K562 (cell line): ENCODE results near the gene LRRC74B. TPM values are rescaled to one million over a fixed set of nuclear protein-coding genes. Genes with fewer than 3 reads are reported as not detected.
A peak's percentile ranks its signal among the peaks of the same experiment; 100 is the strongest.

Experiments used
- BRF2 ChIP-seq: IDR thresholded peaks from 3 replicates; pipeline ENCODE4 v1.6.1; 2011; ENCODE audit warnings: borderline replicate concordance, mild to moderate bottlenecking; ENCODE audit not compliant: insufficient read length, insufficient read depth
- DEAF1 ChIP-seq: fragments of 450-650 bp; formaldehyde crosslinking; IDR thresholded peaks from 2 replicates; pipeline ENCODE4 v1.4.0; 2020; ENCODE audit warnings: mild to moderate bottlenecking, moderate library complexity
- DLX4 ChIP-seq: fragments of 250-450 bp; sonication (Bioruptor Pico); IDR thresholded peaks from 2 replicates; pipeline ENCODE4 v1.6.1; 2021; ENCODE audit warnings: mild to moderate bottlenecking
- KLF16 ChIP-seq: IDR thresholded peaks from 2 replicates; pipeline ENCODE4 v1.6.1; 2016; ENCODE audit warnings: antibody characterized with exemption
- MCM2 ChIP-seq: fragments of 450-650 bp; IDR thresholded peaks from 2 replicates; pipeline ENCODE4 v1.6.1; 2017; ENCODE audit warnings: low read depth, mild to moderate bottlenecking
- NELFE ChIP-seq: IDR thresholded peaks from 2 replicates; pipeline ENCODE4 v1.6.1; 2011; ENCODE audit warnings: mild to moderate bottlenecking; ENCODE audit not compliant: insufficient read depth, insufficient read length
- PHTF2 ChIP-seq: fragments of 250-450 bp; sonication (Bioruptor Pico); IDR thresholded peaks from 2 replicates; pipeline ENCODE4 v1.5.0; 2021; ENCODE audit warnings: mild to moderate bottlenecking
- XRCC4 ChIP-seq: IDR thresholded peaks from one replicate; pipeline ENCODE4 v1.6.1; 2011; ENCODE audit not compliant: insufficient read depth, insufficient read length; ENCODE audit errors: extremely low read depth
- ZBTB26 ChIP-seq: fragments of 450-650 bp; formaldehyde crosslinking; IDR thresholded peaks from 2 replicates; pipeline ENCODE4 v1.4.0; 2022; ENCODE audit warnings: missing genetic modification characterization
- ZNF318 ChIP-seq, 2 experiments: fragments of 450-650 bp; IDR thresholded peaks; 2 replicates each; pipeline ENCODE4 v1.6.1; 2016; ENCODE audit warnings: mild to moderate bottlenecking in 2 of 2, borderline replicate concordance in 1 of 2, low read depth in 1 of 2, moderate library complexity in 1 of 2
- ZNF408 ChIP-seq: fragments of 250-450 bp; sonication (Bioruptor Pico); IDR thresholded peaks from 2 replicates; pipeline ENCODE4 v1.4.0; 2020; ENCODE audit warnings: low read depth, mild to moderate bottlenecking, moderate library complexity
- ZSCAN29 ChIP-seq: fragments of 450-650 bp; IDR thresholded peaks from 2 replicates; pipeline ENCODE4 v1.6.1; 2017
- polyA plus RNA-seq, 8 experiments: library from polyadenylated mRNA; depleted of rRNA in 4 of 8; stranded (reverse) in 5 of 8; unstranded in 3 of 8; fragments of >200 nt; fragmentation: Nextera tagmentation in 2 of 8; fragmentation: Illumina TruSeq in 1 of 8; extraction: Ambion mirVana in 2 of 8; extraction: Trizol in 1 of 8; gene quantifications; 2 replicates each; pipeline versions ENCODE4 v1.2.1 to v1.2.3, GENCODE V29; 2011 to 2014; ENCODE audit warnings: inconsistent platforms in 1 of 8, missing spikeins in 1 of 8
- total RNA-seq, 7 experiments: library from RNA; depleted of rRNA in 6 of 7; stranded (reverse); fragments of >200 nt in 6 of 7; fragmentation: Illumina TruSeq in 2 of 7; extraction: Trizol in 2 of 7; gene quantifications; 2 replicates each; pipeline versions ENCODE4 v1.2.1 to v1.2.3, GENCODE V29; 2011 to 2021; ENCODE audit warnings: low replicate concordance in 1 of 7

The LRRC74B gene
- total and polyA plus RNA-seq, 9 of the 15 experiments (the other 6 are each of a cell fraction or from before 2014, with no cell fraction given), result not detected

GRCh38 chr22:21102659-21103267, 57.0 kb downstream of the LRRC74B start (continued):
- no peak for TF ChIP-seq ZNF318 (IDR thresholded peaks at IDR 0.05; ENCODE audit: borderline replicate concordance in 1 of 2, low read depth in 1 of 2)
- TF ChIP-seq BRF2, result no peak
- 0 out of 2 replicates have a peak, but pooled peaks have one; percentile 2 for TF ChIP-seq ZBTB26
- TF ChIP-seq MCM2, result no peak
- no peak for TF ChIP-seq PHTF2
- TF ChIP-seq ZNF408 (CRISPR knock-in tag), result no peak
- no peak for TF ChIP-seq XRCC4
- no peak for TF ChIP-seq NELFE
- no peak for TF ChIP-seq ZSCAN29
- TF ChIP-seq DLX4, result no peak
- TF ChIP-seq KLF16, result peak; percentile 82
- TF ChIP-seq DEAF1 (CRISPR knock-in tag), result peak; percentile 90
